BLaER1 (cell line): Measurements from ENCODE around the gene LRMDA.

Source experiments
- H3K27ac ChIP-seq: shearing (Covaris generic); formaldehyde crosslinking; 2 replicates; pipeline ENCODE4 v1.8.1; 2022
- H3K27me3 ChIP-seq: shearing (Covaris generic); formaldehyde crosslinking; 2 replicates; pipeline ENCODE4 v1.8.1; 2022
- H3K36me3 ChIP-seq: shearing (Covaris generic); formaldehyde crosslinking; 2 replicates; pipeline ENCODE4 v1.8.1; 2022
- H3K4me1 ChIP-seq: shearing (Covaris generic); formaldehyde crosslinking; 2 replicates; pipeline ENCODE4 v1.8.1; 2022
- H3K4me2 ChIP-seq: shearing (Covaris generic); formaldehyde crosslinking; 2 replicates; pipeline ENCODE4 v1.8.1; 2022
- H3K4me3 ChIP-seq: shearing (Covaris generic); formaldehyde crosslinking; 2 replicates; pipeline ENCODE4 v1.8.1; 2022
- H3K9ac ChIP-seq: shearing (Covaris generic); formaldehyde crosslinking; 2 replicates; pipeline ENCODE4 v1.8.1; 2022
- H3K9me3 ChIP-seq: shearing (Covaris generic); formaldehyde crosslinking; 2 replicates; pipeline ENCODE4 v1.8.1; 2022
- H4K20me1 ChIP-seq: shearing (Covaris generic); formaldehyde crosslinking; 2 replicates; pipeline ENCODE4 v1.8.1; 2022
- Cebpa-rat ChIP-seq: shearing (Covaris generic); IDR thresholded peaks from 2 replicates; pipeline ENCODE4 v1.8.1; 2022

Gene LRMDA

GRCh38 chr10:76033457-76034196, 602.2 kb downstream of the LRMDA start:
- no peaks in the 10 kb centered on the region for H3K4me1 ChIP-seq
- H3K4me3 ChIP-seq: no peak overlapping the region
- H3K27ac ChIP-seq: no peak overlapping the region
- no peak overlapping the region for H3K4me2 ChIP-seq
- H3K27me3 ChIP-seq: no peaks in the 10 kb centered on the region
- no peaks in the 10 kb centered on the region for H3K36me3 ChIP-seq
- peaks cover 5% of the 10 kb centered on the region; the same call in 1 of the 2 replicates for H3K9me3 ChIP-seq
- no peaks in the 10 kb centered on the region for H4K20me1 ChIP-seq
- no peak for TF ChIP-seq Cebpa-rat
- H3K9ac ChIP-seq: no peak overlapping the region

GRCh38 chr10:76034353-76035205, 603.2 kb downstream of the LRMDA start:
- no peak for TF ChIP-seq Cebpa-rat
- Histone ChIP-seq H3K36me3 (no peaks in the 10 kb centered on the region), H3K9me3 (peaks cover 8% of the 10 kb centered on the region; the same call in 1 of the 2 replicates), H3K4me2 (no peak overlapping the region), H3K4me1 (no peaks in the 10 kb centered on the region), H3K27me3 (no peaks in the 10 kb centered on the region), H4K20me1 (no peaks in the 10 kb centered on the region), H3K9ac (no peak overlapping the region), H3K27ac (no peak overlapping the region), H3K4me3 (no peak overlapping the region)

GRCh38 chr10:76035206-76036110, 604.0 kb downstream of the LRMDA start:
- Histone ChIP-seq H3K4me3 (no peak overlapping the region), H3K4me2 (no peak overlapping the region), H3K4me1 (no peaks in the 10 kb centered on the region), H3K9ac (no peak overlapping the region), H3K36me3 (no peaks in the 10 kb centered on the region), H3K27ac (no peak overlapping the region), H3K27me3 (no peaks in the 10 kb centered on the region), H4K20me1 (no peaks in the 10 kb centered on the region), H3K9me3 (peaks cover 8% of the 10 kb centered on the region; the same call in 1 of the 2 replicates)
- no peak for TF ChIP-seq Cebpa-rat

DNA sequence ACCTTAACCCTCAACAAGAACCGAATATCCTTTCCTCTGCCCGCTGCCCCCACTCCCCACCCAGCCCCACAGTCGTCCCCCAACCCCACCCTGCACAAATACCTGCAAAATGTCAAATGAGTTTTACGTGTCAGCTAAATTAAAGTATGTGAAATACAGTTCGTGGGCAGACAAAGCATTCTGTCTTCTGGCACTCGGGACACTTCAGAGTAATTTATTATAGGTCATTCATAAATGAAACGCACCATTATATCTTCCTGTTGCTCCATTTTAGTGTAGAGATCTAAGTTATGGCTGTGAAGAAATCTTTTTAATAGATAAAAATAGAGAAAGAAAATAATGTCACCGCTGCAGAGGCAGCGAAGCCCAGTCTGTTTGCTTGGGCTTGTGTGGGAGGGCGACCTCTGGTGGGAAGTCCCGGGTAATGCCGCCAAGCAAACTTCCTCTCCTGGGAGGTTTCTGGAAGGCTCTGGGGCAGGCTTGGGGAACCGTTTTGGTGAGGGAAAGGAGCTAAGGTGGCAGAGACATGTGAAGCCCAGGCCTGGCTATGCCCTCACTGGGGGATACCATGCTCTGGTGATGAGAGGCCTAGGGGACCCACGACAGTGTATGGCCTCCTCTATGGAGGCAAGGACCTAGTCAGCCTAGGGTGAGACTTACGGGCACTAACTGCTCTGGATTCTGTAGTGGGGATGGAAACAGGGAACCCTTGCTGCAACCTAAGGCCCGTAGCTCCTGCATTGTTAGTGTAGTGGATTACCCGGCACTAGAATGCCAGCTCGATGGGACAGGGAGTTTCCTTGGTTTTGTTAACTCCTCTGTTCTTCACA, 604.9 kb downstream of the LRMDA start:
- no peaks in the 10 kb centered on the region for H3K36me3 ChIP-seq
- H3K9me3 ChIP-seq: peaks cover 8% of the 10 kb centered on the region; the same call in 1 of the 2 replicates
- H3K4me2 ChIP-seq: no peak overlapping the region
- H3K9ac ChIP-seq: no peak overlapping the region
- H3K27ac ChIP-seq: no peak overlapping the region
- no peaks in the 10 kb centered on the region for H3K27me3 ChIP-seq
- TF ChIP-seq Cebpa-rat: no peak
- no peaks in the 10 kb centered on the region for H3K4me1 ChIP-seq
- no peak overlapping the region for H3K4me3 ChIP-seq
- H4K20me1 ChIP-seq: no peaks in the 10 kb centered on the region

- Histone ChIP-seq H3K36me3 (no peaks in the 10 kb centered on the region), H3K4me2 (no peak overlapping the region), H3K27ac (no peak overlapping the region), H3K4me1 (no peaks in the 10 kb centered on the region), H3K4me3 (no peak overlapping the region), H3K9me3 (peaks cover 8% of the 10 kb centered on the region; the same call in 1 of the 2 replicates), H4K20me1 (no peaks in the 10 kb centered on the region), H3K9ac (no peak overlapping the region), H3K27me3 (no peaks in the 10 kb centered on the region)
- TF ChIP-seq Cebpa-rat: no peak
Observed at GRCh38 chr10:76036962-76037361, 605.5 kb downstream of the LRMDA start.

- Histone ChIP-seq H3K4me3 (no peak overlapping the region), H4K20me1 (no peaks in the 10 kb centered on the region), H3K36me3 (no peaks in the 10 kb centered on the region), H3K9me3 (peaks cover 8% of the 10 kb centered on the region; the same call in 1 of the 2 replicates), H3K4me1 (no peaks in the 10 kb centered on the region), H3K27me3 (no peaks in the 10 kb centered on the region), H3K27ac (no peak overlapping the region), H3K9ac (no peak overlapping the region), H3K4me2 (no peak overlapping the region)
- TF ChIP-seq Cebpa-rat: no peak
Observed at GRCh38 chr10:76037531-76038155, 606.2 kb downstream of the LRMDA start.

GRCh38 chr10:76038696-76039095, 607.3 kb downstream of the LRMDA start:
- no peak for TF ChIP-seq Cebpa-rat
- no peaks in the 10 kb centered on the region for H3K36me3 ChIP-seq
- H3K9me3 ChIP-seq: peaks cover 8% of the 10 kb centered on the region; the same call in 1 of the 2 replicates
- H3K27ac ChIP-seq: no peak overlapping the region
- no peaks in the 10 kb centered on the region for H3K4me1 ChIP-seq
- no peaks in the 10 kb centered on the region for H3K27me3 ChIP-seq
- H3K4me3 ChIP-seq: no peak overlapping the region
- no peak overlapping the region for H3K4me2 ChIP-seq
- no peaks in the 10 kb centered on the region for H4K20me1 ChIP-seq
- no peak overlapping the region for H3K9ac ChIP-seq

GRCh38 chr10:76040107-76040829, 608.8 kb downstream of the LRMDA start:
- Histone ChIP-seq H4K20me1 (no peaks in the 10 kb centered on the region), H3K9me3 (peaks cover 8% of the 10 kb centered on the region; the same call in 1 of the 2 replicates), H3K36me3 (no peaks in the 10 kb centered on the region), H3K9ac (no peak overlapping the region), H3K4me3 (no peak overlapping the region), H3K27me3 (no peaks in the 10 kb centered on the region), H3K27ac (no peak overlapping the region), H3K4me1 (no peaks in the 10 kb centered on the region), H3K4me2 (no peak overlapping the region)
- TF ChIP-seq Cebpa-rat: no peak
